HEK293 (cell line): ENCODE results near the gene CATSPERZ.

Experiments
- CTCF ChIA-PET: fragments of 350-600 bp; formaldehyde crosslinking; extraction: SDS; loops from one replicate; lab custom pipeline; 2021; ENCODE audit warnings: antibody characterized with exemption; lab: Yijun Ruan, JAX
- POLR2A ChIA-PET: fragments of 300-600 bp; formaldehyde crosslinking; extraction: SDS; loops from one replicate; lab custom pipeline; 2020; ENCODE audit warnings: antibody characterized with exemption, inconsistent platforms; lab: Yijun Ruan, JAX
- H3K27ac ChIP-seq: fragments of 200-500 bp; sonication (Bioruptor generic); 2 replicates; pipeline ENCODE4 v1.5.1; 2014; ENCODE audit warnings: low read depth, low read length, control low read depth, inconsistent platforms; ENCODE audit errors: extremely low read depth
- H3K36me3 ChIP-seq, 2 experiments: fragments of 200-500 bp in 1 of 2; sonication (Bioruptor generic) in 1 of 2; 1 replicate in 1 of 2; 2 replicates in 1 of 2; pipeline ENCODE4 v1.5.1; 2014 to 2017; ENCODE audit warnings: inconsistent platforms in 2 of 2, low read length in 2 of 2; ENCODE audit not compliant: control insufficient read depth in 2 of 2, insufficient read depth in 1 of 2
- H3K4me1 ChIP-seq: fragments of 200-500 bp; sonication (Bioruptor generic); 2 replicates; pipeline ENCODE4 v1.5.1; 2014; ENCODE audit warnings: mild to moderate bottlenecking, low read length, inconsistent platforms; ENCODE audit not compliant: control insufficient read depth, insufficient read depth
- H3K4me3 ChIP-seq: 2 replicates; pipeline ENCODE4 v1.5.1; 2011; ENCODE audit warnings: low read depth, mild to moderate bottlenecking, control low read depth, low read length, moderate library complexity
- H3K9me3 ChIP-seq: fragments of 200-500 bp; sonication (Bioruptor generic); 2 replicates; pipeline ENCODE4 v1.5.1; 2014; ENCODE audit warnings: low read depth, low read length, inconsistent platforms; ENCODE audit not compliant: control insufficient read depth, insufficient read depth
- CTCF ChIP-seq: fragments of 450-650 bp; formaldehyde crosslinking; IDR thresholded peaks from 2 replicates; pipeline ENCODE4 v1.5.1; 2016; ENCODE audit warnings: missing biosample characterization, missing genetic modification characterization
- HOXD13 ChIP-seq: sonication (generic); formaldehyde crosslinking; IDR thresholded peaks from 2 replicates; pipeline ENCODE4 v1.8.0; 2022; ENCODE audit warnings: missing genetic modification reagents, borderline replicate concordance
- SP3 ChIP-seq: fragments of 450-650 bp; formaldehyde crosslinking; IDR thresholded peaks from 2 replicates; pipeline ENCODE4 v1.5.1; 2016; ENCODE audit warnings: missing biosample characterization, missing genetic modification characterization
- ZBTB6 ChIP-seq: fragments of 450-650 bp; formaldehyde crosslinking; IDR thresholded peaks from 2 replicates; pipeline ENCODE4 v1.5.1; 2017; ENCODE audit warnings: missing biosample characterization, missing genetic modification characterization
- ZNF26 ChIP-seq: fragments of 450-650 bp; formaldehyde crosslinking; IDR thresholded peaks from 2 replicates; pipeline ENCODE4 v1.5.1; 2016; ENCODE audit warnings: missing biosample characterization, missing genetic modification characterization
- ZNF580 ChIP-seq: fragments of 450-650 bp; formaldehyde crosslinking; IDR thresholded peaks from 2 replicates; pipeline ENCODE4 v1.5.1; 2016; ENCODE audit warnings: missing biosample characterization, missing genetic modification characterization
- ZNF621 ChIP-seq: fragments of 450-650 bp; formaldehyde crosslinking; IDR thresholded peaks from 2 replicates; pipeline ENCODE4 v1.5.1; 2017; ENCODE audit warnings: missing biosample characterization, missing genetic modification characterization
- ZNF654 ChIP-seq: fragments of 450-650 bp; formaldehyde crosslinking; IDR thresholded peaks from 2 replicates; pipeline ENCODE4 v1.5.1; 2016; ENCODE audit warnings: low read depth, missing biosample characterization, missing genetic modification characterization

Gene CATSPERZ

GRCh38 chr11:64341851-64342791 is 42.0 kb downstream of the CATSPERZ start (continued):
- TF ChIP-seq ZNF26 (tag by site-specific recombination) (no peak), ZNF580 (tag by site-specific recombination) (no peak)

- Histone ChIP-seq H3K36me3 (no peaks in the 10 kb centered on the region), H3K4me3 (peak overlapping the region; percentile 25), H3K9me3 (no peaks in the 10 kb centered on the region), H3K27ac (no peak overlapping the region), H3K4me1 (no peaks in the 10 kb centered on the region)
- TF ChIP-seq ZBTB6 (tag by site-specific recombination) (0 out of 2 replicates have a peak, but pooled peaks have one; percentile 32), SP3 (tag by site-specific recombination) (0 out of 2 replicates have a peak, but pooled peaks have one; percentile 3), ZNF621 (tag by site-specific recombination) (no peak)
- POLR2A ChIA-PET: interaction anchor here (0.7 to 2.2 kb wide), 9 partner anchors 11 to 106 kb away, joined by 3 to 19 read pairs (median 5); partner anchors contain the start of genes FKBP2, PRDX5 and TRMT112
- CTCF ChIA-PET: interaction anchor here (0.6 to 7.9 kb wide), 9 partner anchors 12 to 160 kb away, joined by 3 to 86 read pairs (median 6); partner anchors contain the start of genes ESRRA, PLCB3, PRDX5 and TRMT112
These were observed 42.9 kb downstream of the CATSPERZ start for GRCh38 chr11:64342869-64343745.

- Histone ChIP-seq H3K9me3 (no peaks in the 10 kb centered on the region), H3K36me3 (no peaks in the 10 kb centered on the region), H3K4me1 (no peaks in the 10 kb centered on the region), H3K27ac (no peak overlapping the region), H3K4me3 (no peak overlapping the region)
- ChIA-PET POLR2A (interaction anchor here (1.7 kb wide), 1 partner anchor 26 kb away, joined by 4 read pairs; the partner anchor contains the start of genes PRDX5 and TRMT112), CTCF (interaction anchor here (0.6 to 7.9 kb wide), 12 partner anchors 11 to 139 kb away, joined by 3 to 86 read pairs (median 4); partner anchors contain the start of genes ESRRA, PLCB3, PRDX5 and TRMT112)
- TF ChIP-seq CTCF: 0 out of 2 replicates have a peak, but pooled peaks have one; percentile 20
- TF ChIP-seq ZNF654 (tag by site-specific recombination): peak; percentile 26
- TF ChIP-seq HOXD13 (CRISPR knock-in tag): no peak
These were observed 43.8 kb downstream of the CATSPERZ start for GRCh38 chr11:64343767-64344559.
